ENCODE data around the gene SWI5.

- TF ChIP-seq CTCF (IDR thresholded peaks at IDR 0.05) = no peak
- no peak for TF ChIP-seq POLR2A (IDR thresholded peaks at IDR 0.05)
These were observed 43.3 kb upstream of the SWI5 start for GRCh38 chr9:128232528-128233428.

Data from prostate gland (tissue), 2 donors.